Caco-2 (cell line): ENCODE results near the gene KLF15. TPM values are rescaled to one million over a fixed set of nuclear protein-coding genes. Genes with fewer than 3 reads are reported as not detected.
A peak's percentile ranks its signal among the peaks of the same experiment; 100 is the strongest.

Experiments
- BruUV-seq: library from RNA; stranded (reverse); fragments of 400-500 nt; replicated peaks from 2 replicates; lab custom pipeline; 2021; lab: Mats Ljungman, UMichigan
- CTCF ChIA-PET: fragments of 300-600 bp; sonication (Branson Sonifier 250); formaldehyde crosslinking; loops from one replicate; lab custom pipeline; 2022; ENCODE audit warnings: antibody characterized with exemption; lab: Charles Lee
- POLR2A ChIA-PET: fragments of 300-600 bp; sonication (Branson Sonifier 250); formaldehyde crosslinking; loops from one replicate; lab custom pipeline; 2022; ENCODE audit warnings: antibody characterized with exemption; lab: Charles Lee
- DNase-seq, 2 experiments: peaks; one replicate each; pipeline versions ENCODE4 v3.0.0 to v3.0.0-alpha.2; 2020 to 2022
- H3K27me3 ChIP-seq: replicated peaks from 2 replicates; pipeline ENCODE4 v1.6.0; 2011; ENCODE audit warnings: low read length; ENCODE audit not compliant: control insufficient read depth, insufficient read depth
- H3K36me3 ChIP-seq: 2 replicates; pipeline ENCODE4 v1.5.1; 2011; ENCODE audit warnings: low read length; ENCODE audit not compliant: control insufficient read depth, insufficient read depth
- H3K4me1 ChIP-seq: fragments of 250-450 bp; sonication (Bioruptor Pico); 2 replicates; pipeline ENCODE4 v1.5.1; 2020; ENCODE audit warnings: mild to moderate bottlenecking
- H3K4me3 ChIP-seq: 2 replicates; pipeline ENCODE4 v1.5.1; 2011; ENCODE audit warnings: low read depth, mild to moderate bottlenecking, control low read depth, low read length
- H3K9me3 ChIP-seq: fragments of 250-450 bp; sonication (Bioruptor Pico); 2 replicates; pipeline ENCODE4 v1.5.1; 2020; ENCODE audit warnings: mild to moderate bottlenecking, moderate library complexity
- H3K27ac Mint-ChIP-seq: one replicate; pipeline ENCODE4 v1.8.0; 2022; ENCODE audit warnings: mixed read lengths; ENCODE audit not compliant: unreplicated experiment
- H3K27me3 Mint-ChIP-seq: one replicate; pipeline ENCODE4 v1.8.0; 2022; ENCODE audit warnings: mixed read lengths; ENCODE audit not compliant: insufficient read depth, unreplicated experiment
- H3K36me3 Mint-ChIP-seq: one replicate; pipeline ENCODE4 v1.8.0; 2022; ENCODE audit warnings: mild to moderate bottlenecking, mixed read lengths; ENCODE audit not compliant: insufficient read depth, unreplicated experiment
- H3K4me1 Mint-ChIP-seq: one replicate; pipeline ENCODE4 v1.8.0; 2022; ENCODE audit warnings: low read depth, mixed read lengths; ENCODE audit not compliant: unreplicated experiment
- H3K4me3 Mint-ChIP-seq: one replicate; pipeline ENCODE4 v1.8.0; 2022; ENCODE audit warnings: mild to moderate bottlenecking, moderate library complexity, mixed read lengths; ENCODE audit not compliant: unreplicated experiment
- H3K9me3 Mint-ChIP-seq: one replicate; pipeline ENCODE4 v1.8.0; 2022; ENCODE audit warnings: mixed read lengths; ENCODE audit not compliant: unreplicated experiment
- CTCF ChIP-seq, 2 experiments: fragments of 200-600 bp in 1 of 2; IDR thresholded peaks; 1 replicate in 1 of 2; 2 replicates in 1 of 2; pipeline versions ENCODE4 v1.5.1 to v1.8.0; 2011 to 2022; ENCODE audit warnings: antibody characterized with exemption in 1 of 2, control low read depth in 1 of 2, inconsistent platforms in 1 of 2, low read depth in 1 of 2, low read length in 1 of 2, mild to moderate bottlenecking in 1 of 2, moderate library complexity in 1 of 2; ENCODE audit not compliant: insufficient read depth in 1 of 2, severe bottlenecking in 1 of 2, unreplicated experiment in 1 of 2
- intact Hi-C: fragments of 100-400 bp; cut with micrococcal nuclease; formaldehyde crosslinking; loops from one replicate; pipeline ENCODE4 v1.10.0; 2022; ENCODE audit not compliant: unreplicated experiment
- total RNA-seq: library from RNA; stranded (reverse); gene quantifications from 2 replicates; pipeline ENCODE4 v1.2.3, GENCODE V29; 2022

KLF15 gene
- total RNA-seq, 1 experiment from 2014 or later, result 2.7 TPM

- intact Hi-C loops, result no loop called here
- BruUV-seq, result no TSS peak
- POLR2A ChIA-PET, result no interaction called here
These were observed 10.7 kb downstream of the KLF15 start for GRCh38 chr3:126346466-126346865.

GRCh38 chr3:126345641-126346460 is 11.4 kb downstream of the KLF15 start:
- DNase-seq, result peak in 1 of 2 experiments; percentile 19
- BruUV-seq, result no TSS peak
- CTCF ChIA-PET, result no interaction called here
- H3K4me3 Mint-ChIP-seq, result no peak overlapping the region
- TF ChIP-seq CTCF (IDR thresholded peaks at IDR 0.05; ENCODE audit: insufficient read depth in 1 of 2, low read depth in 1 of 2, low read length in 1 of 2, severe bottlenecking in 1 of 2, unreplicated experiment in 1 of 2), result no peak
- no peaks in the 10 kb centered on the region for H3K27me3 Mint-ChIP-seq
- H3K9me3 ChIP-seq, result no peaks in the 10 kb centered on the region
- no peaks in the 10 kb centered on the region for H3K36me3 Mint-ChIP-seq
- no peaks in the 10 kb centered on the region for H3K9me3 Mint-ChIP-seq
- no peaks in the 10 kb centered on the region for H3K36me3 ChIP-seq
- no peaks in the 10 kb centered on the region for H3K4me1 Mint-ChIP-seq
- H3K4me1 ChIP-seq, result no peaks in the 10 kb centered on the region
- intact Hi-C loops, result no loop called here
- POLR2A ChIA-PET, result no interaction called here
- H3K27me3 ChIP-seq, result no peaks in the 10 kb centered on the region
- no peak overlapping the region for H3K4me3 ChIP-seq
- no peak overlapping the region for H3K27ac Mint-ChIP-seq

More at GRCh38 chr3:126346466-126346865, 10.7 kb downstream of the KLF15 start:
- no peak for DNase-seq
- no peaks in the 10 kb centered on the region for H3K36me3 Mint-ChIP-seq
- CTCF ChIA-PET, result no interaction called here
- no peaks in the 10 kb centered on the region for H3K9me3 Mint-ChIP-seq
- no peaks in the 10 kb centered on the region for H3K9me3 ChIP-seq
- no peak overlapping the region for H3K4me3 ChIP-seq
- no peaks in the 10 kb centered on the region for H3K4me1 Mint-ChIP-seq
- TF ChIP-seq CTCF (IDR thresholded peaks at IDR 0.05; ENCODE audit: insufficient read depth in 1 of 2, low read depth in 1 of 2, low read length in 1 of 2, severe bottlenecking in 1 of 2, unreplicated experiment in 1 of 2), result no peak
- H3K27me3 Mint-ChIP-seq, result no peaks in the 10 kb centered on the region
- no peak overlapping the region for H3K4me3 Mint-ChIP-seq
- no peak overlapping the region for H3K27ac Mint-ChIP-seq
- no peaks in the 10 kb centered on the region for H3K27me3 ChIP-seq
- no peaks in the 10 kb centered on the region for H3K36me3 ChIP-seq
- no peaks in the 10 kb centered on the region for H3K4me1 ChIP-seq

GRCh38 chr3:126345231-126345630 is 12.0 kb downstream of the KLF15 start:
- H3K27me3 Mint-ChIP-seq, result no peaks in the 10 kb centered on the region

More at GRCh38 chr3:126345231-126345630, 12.0 kb downstream of the KLF15 start:
- no peak for DNase-seq
- Mint-ChIP-seq H3K36me3 (no peaks in the 10 kb centered on the region), H3K9me3 (no peaks in the 10 kb centered on the region), H3K4me3 (no peak overlapping the region), H3K4me1 (no peaks in the 10 kb centered on the region), H3K27ac (no peak overlapping the region)
- Histone ChIP-seq H3K4me1 (no peaks in the 10 kb centered on the region), H3K27me3 (no peaks in the 10 kb centered on the region), H3K4me3 (no peak overlapping the region), H3K9me3 (no peaks in the 10 kb centered on the region), H3K36me3 (no peaks in the 10 kb centered on the region)
- intact Hi-C loops, result no loop called here
- BruUV-seq, result no TSS peak
- ChIA-PET POLR2A (no interaction called here), CTCF (interaction anchor here (0.5 kb wide), 1 partner anchor 132 kb away, joined by 4 read pairs; no protein-coding TSS in a partner anchor)
- no peak for TF ChIP-seq CTCF (IDR thresholded peaks at IDR 0.05; ENCODE audit: insufficient read depth in 1 of 2, low read depth in 1 of 2, low read length in 1 of 2, severe bottlenecking in 1 of 2, unreplicated experiment in 1 of 2)
